ENCODE data around the gene NARS2.

Gene NARS2

GRCh38 chr11:78402847-78403246, 171.8 kb downstream of the NARS2 start:
- TF ChIP-seq EZH2 (IDR thresholded peaks at IDR 0.05; ENCODE audit: borderline replicate concordance, low read length) = no peak
- TF ChIP-seq CTCF (IDR thresholded peaks at IDR 0.05; ENCODE audit: low read length) = no peak
- H3K36me3 ChIP-seq (ENCODE audit: insufficient read depth, low read length) = no peaks in the 10 kb centered on the region
- H3K4me1 ChIP-seq (ENCODE audit: insufficient read depth, low read length, severe bottlenecking) = no peaks in the 10 kb centered on the region
- H3K4me3 ChIP-seq (ENCODE audit: low read depth, low read length, poor library complexity, severe bottlenecking) = no peak overlapping the region
- no peak overlapping the region for H3K27ac ChIP-seq (ENCODE audit: low read depth, low read length, poor library complexity, severe bottlenecking)
- H3F3A ChIP-seq (ENCODE audit: insufficient read depth, low read length) = no peaks in the 10 kb centered on the region
- H3K9me3 ChIP-seq (ENCODE audit: low read length) = no peaks in the 10 kb centered on the region
- H3K9ac ChIP-seq (ENCODE audit: low read length) = no peak overlapping the region
- H3K27me3 ChIP-seq (ENCODE audit: insufficient read depth, low read length) = no peaks in the 10 kb centered on the region
- no peak overlapping the region for H3K4me2 ChIP-seq (ENCODE audit: low read length)
- H4K20me1 ChIP-seq (ENCODE audit: insufficient read depth, low read length) = no peaks in the 10 kb centered on the region
- H3K9me2 ChIP-seq (ENCODE audit: low read depth, low read length) = no peaks in the 10 kb centered on the region
- H3K79me2 ChIP-seq (ENCODE audit: insufficient read depth, low read length) = no peaks in the 10 kb centered on the region
- no peak overlapping the region for H2AFZ ChIP-seq (ENCODE audit: low read length)

- Histone ChIP-seq H3K9me3 (ENCODE audit: low read length) (no peaks in the 10 kb centered on the region), H3K79me2 (ENCODE audit: insufficient read depth, low read length) (no peaks in the 10 kb centered on the region), H2AFZ (ENCODE audit: low read length) (no peak overlapping the region), H3K9ac (ENCODE audit: low read length) (no peak overlapping the region), H3F3A (ENCODE audit: insufficient read depth, low read length) (no peaks in the 10 kb centered on the region), H4K20me1 (ENCODE audit: insufficient read depth, low read length) (no peaks in the 10 kb centered on the region), H3K27ac (ENCODE audit: low read depth, low read length, poor library complexity, severe bottlenecking) (no peak overlapping the region), H3K36me3 (ENCODE audit: insufficient read depth, low read length) (no peaks in the 10 kb centered on the region), H3K9me2 (ENCODE audit: low read depth, low read length) (no peaks in the 10 kb centered on the region), H3K4me1 (ENCODE audit: insufficient read depth, low read length, severe bottlenecking) (no peaks in the 10 kb centered on the region), H3K4me2 (ENCODE audit: low read length) (no peak overlapping the region), H3K4me3 (ENCODE audit: low read depth, low read length, poor library complexity, severe bottlenecking) (no peak overlapping the region), H3K27me3 (ENCODE audit: insufficient read depth, low read length) (no peaks in the 10 kb centered on the region)
- TF ChIP-seq CTCF (IDR thresholded peaks at IDR 0.05; ENCODE audit: low read length) = no peak
- TF ChIP-seq EZH2 (IDR thresholded peaks at IDR 0.05; ENCODE audit: borderline replicate concordance, low read length) = no peak
These were observed 174.0 kb downstream of the NARS2 start for GRCh38 chr11:78400702-78401101.

GRCh38 chr11:78400116-78400515, 174.5 kb downstream of the NARS2 start:
- Histone ChIP-seq H3K9me2 (ENCODE audit: low read depth, low read length) (no peaks in the 10 kb centered on the region), H2AFZ (ENCODE audit: low read length) (no peak overlapping the region), H4K20me1 (ENCODE audit: insufficient read depth, low read length) (no peaks in the 10 kb centered on the region), H3K27me3 (ENCODE audit: insufficient read depth, low read length) (no peaks in the 10 kb centered on the region), H3K4me2 (ENCODE audit: low read length) (no peak overlapping the region), H3K27ac (ENCODE audit: low read depth, low read length, poor library complexity, severe bottlenecking) (no peak overlapping the region), H3K4me1 (ENCODE audit: insufficient read depth, low read length, severe bottlenecking) (no peaks in the 10 kb centered on the region), H3K79me2 (ENCODE audit: insufficient read depth, low read length) (no peaks in the 10 kb centered on the region), H3K9ac (ENCODE audit: low read length) (no peak overlapping the region), H3K9me3 (ENCODE audit: low read length) (no peaks in the 10 kb centered on the region), H3K4me3 (ENCODE audit: low read depth, low read length, poor library complexity, severe bottlenecking) (no peak overlapping the region), H3K36me3 (ENCODE audit: insufficient read depth, low read length) (no peaks in the 10 kb centered on the region), H3F3A (ENCODE audit: insufficient read depth, low read length) (no peaks in the 10 kb centered on the region)
- no peak for TF ChIP-seq CTCF (IDR thresholded peaks at IDR 0.05; ENCODE audit: low read length)
- TF ChIP-seq EZH2 (IDR thresholded peaks at IDR 0.05; ENCODE audit: borderline replicate concordance, low read length) = no peak
